Pericardium fibroblast (primary cell): ENCODE data around the gene LRRC70. TPM values are rescaled to one million over a fixed set of nuclear protein-coding genes. Genes with fewer than 3 reads are reported as not detected.

Experiments
- total RNA-seq: library from RNA; depleted of rRNA; stranded (reverse); fragments of >200 nt; gene quantifications from 2 replicates; pipeline ENCODE4 v1.2.3, GENCODE V29; 2015

The LRRC70 gene, protein sequence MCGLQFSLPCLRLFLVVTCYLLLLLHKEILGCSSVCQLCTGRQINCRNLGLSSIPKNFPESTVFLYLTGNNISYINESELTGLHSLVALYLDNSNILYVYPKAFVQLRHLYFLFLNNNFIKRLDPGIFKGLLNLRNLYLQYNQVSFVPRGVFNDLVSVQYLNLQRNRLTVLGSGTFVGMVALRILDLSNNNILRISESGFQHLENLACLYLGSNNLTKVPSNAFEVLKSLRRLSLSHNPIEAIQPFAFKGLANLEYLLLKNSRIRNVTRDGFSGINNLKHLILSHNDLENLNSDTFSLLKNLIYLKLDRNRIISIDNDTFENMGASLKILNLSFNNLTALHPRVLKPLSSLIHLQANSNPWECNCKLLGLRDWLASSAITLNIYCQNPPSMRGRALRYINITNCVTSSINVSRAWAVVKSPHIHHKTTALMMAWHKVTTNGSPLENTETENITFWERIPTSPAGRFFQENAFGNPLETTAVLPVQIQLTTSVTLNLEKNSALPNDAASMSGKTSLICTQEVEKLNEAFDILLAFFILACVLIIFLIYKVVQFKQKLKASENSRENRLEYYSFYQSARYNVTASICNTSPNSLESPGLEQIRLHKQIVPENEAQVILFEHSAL
- total RNA-seq, result 0.51 and 1.2 TPM in 2 replicates

DNA sequence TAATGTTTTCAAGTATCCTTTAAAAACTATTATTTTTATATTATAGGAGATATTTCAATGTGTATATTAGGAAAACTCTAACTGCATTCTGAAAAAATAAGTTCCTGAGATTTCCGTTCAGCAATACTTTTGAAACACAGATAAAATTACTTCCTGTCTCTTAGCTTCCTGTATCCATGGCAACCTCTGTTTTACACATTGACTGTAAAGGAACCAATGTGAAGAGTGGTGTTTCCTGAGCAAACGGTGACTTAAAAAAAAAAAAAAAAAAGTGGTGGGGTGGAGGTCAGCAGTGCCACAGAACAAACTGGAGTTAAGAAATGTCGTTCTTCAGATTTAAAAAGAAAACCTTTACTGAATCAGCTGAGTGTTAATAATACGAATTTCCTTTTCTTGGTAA lies at the start of gene LRRC70:
Gene LRRC70, plus strand, starts transcription at position 280 of the 400 bp plus-strand sequence. CDS start 620 bp downstream, outside the sequence.

Other genes starting within 250 kb of the LRRC70 start
- gene DIMT1, start 174.9 kb upstream of the LRRC70 start, total RNA-seq, result 25.9 and 32.0 TPM in 2 replicates
- gene IPO11, start 166.1 kb upstream of the LRRC70 start, total RNA-seq, result 8.0 and 10.0 TPM in 2 replicates